ENCODE results near the gene SLC38A4.
A peak's percentile ranks its signal among the peaks of the same experiment; 100 is the strongest.

The SLC38A4 gene

DNA sequence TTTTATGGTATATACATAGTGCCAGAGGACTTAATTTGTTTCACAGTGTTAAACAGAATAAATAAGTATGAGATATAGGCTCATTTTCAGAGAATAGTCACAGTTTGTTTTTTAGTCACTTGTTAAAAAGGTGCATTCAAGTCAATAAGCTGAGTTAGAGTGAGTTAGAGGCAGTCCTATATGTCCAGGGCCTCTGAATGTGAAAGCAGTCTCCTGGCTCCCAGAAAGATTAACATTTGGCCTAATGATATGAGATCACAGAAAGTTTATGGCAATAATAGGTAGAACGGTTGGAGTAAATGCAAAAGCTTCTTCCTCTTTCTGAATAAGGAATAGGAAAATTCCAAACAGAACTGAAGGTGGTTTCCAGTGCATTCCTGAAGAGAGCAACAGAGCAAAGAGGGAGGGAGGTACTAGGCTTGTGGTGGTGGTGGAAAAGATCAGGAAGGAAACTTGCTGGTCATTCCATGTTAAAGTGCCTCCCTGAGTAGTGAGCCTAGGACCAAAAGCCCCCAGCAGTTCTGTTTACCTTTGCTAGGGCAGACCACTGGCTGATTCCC, 54.4 kb downstream of the SLC38A4 start:
- no peaks in the 10 kb centered on the region for H3K9me3 Mint-ChIP-seq
- TF ChIP-seq CTCF (IDR thresholded peaks at IDR 0.05): no peak
- no peaks in the 10 kb centered on the region for H3K27me3 Mint-ChIP-seq (ENCODE audit: low read depth, poor library complexity)
- DNase-seq: no peak
- peak overlapping the region; percentile 31 for H3K4me3 Mint-ChIP-seq
- H3K27ac Mint-ChIP-seq: peak overlapping the region; percentile 83
- H3K4me1 Mint-ChIP-seq: peaks cover 69% of the 10 kb centered on the region
- H3K36me3 Mint-ChIP-seq (ENCODE audit: low read depth): no peaks in the 10 kb centered on the region

GRCh38 chr12:46770501-46771183, 55.2 kb downstream of the SLC38A4 start:
- H3K36me3 Mint-ChIP-seq (ENCODE audit: low read depth): no peaks in the 10 kb centered on the region
- DNase-seq: peak; percentile 22
- H3K4me1 Mint-ChIP-seq: peaks cover 69% of the 10 kb centered on the region
- no peak for TF ChIP-seq CTCF (IDR thresholded peaks at IDR 0.05)
- H3K27me3 Mint-ChIP-seq (ENCODE audit: low read depth, poor library complexity): no peaks in the 10 kb centered on the region
- H3K4me3 Mint-ChIP-seq: peak overlapping the region; percentile 74
- no peaks in the 10 kb centered on the region for H3K9me3 Mint-ChIP-seq
- peak overlapping the region; percentile 97 for H3K27ac Mint-ChIP-seq

DNA sequence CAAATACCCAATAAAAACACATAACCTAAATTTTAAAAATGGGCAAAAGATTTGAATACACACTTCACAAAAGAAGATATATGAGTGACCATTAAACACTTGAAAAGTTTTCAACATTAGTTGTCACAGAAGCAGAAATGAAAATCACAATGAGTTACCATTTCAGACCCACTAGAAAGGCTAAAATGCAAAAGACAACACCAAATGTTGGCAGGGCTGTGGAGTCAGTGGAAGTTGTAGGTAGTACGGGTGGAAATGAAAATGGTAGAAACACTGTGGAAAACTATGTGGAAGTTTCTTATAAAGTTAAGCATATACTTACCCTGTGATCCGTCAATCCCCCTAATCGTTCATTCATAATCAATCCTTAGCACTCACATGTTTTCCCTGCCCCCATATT, 61.8 kb downstream of the SLC38A4 start:
- Mint-ChIP-seq H3K27ac (no peak overlapping the region), H3K9me3 (peaks cover 9% of the 10 kb centered on the region), H3K4me1 (peaks cover 12% of the 10 kb centered on the region), H3K36me3 (ENCODE audit: low read depth) (no peaks in the 10 kb centered on the region), H3K4me3 (no peak overlapping the region), H3K27me3 (ENCODE audit: low read depth, poor library complexity) (no peaks in the 10 kb centered on the region)
- TF ChIP-seq CTCF (IDR thresholded peaks at IDR 0.05): no peak
- DNase-seq: no peak

DNA sequence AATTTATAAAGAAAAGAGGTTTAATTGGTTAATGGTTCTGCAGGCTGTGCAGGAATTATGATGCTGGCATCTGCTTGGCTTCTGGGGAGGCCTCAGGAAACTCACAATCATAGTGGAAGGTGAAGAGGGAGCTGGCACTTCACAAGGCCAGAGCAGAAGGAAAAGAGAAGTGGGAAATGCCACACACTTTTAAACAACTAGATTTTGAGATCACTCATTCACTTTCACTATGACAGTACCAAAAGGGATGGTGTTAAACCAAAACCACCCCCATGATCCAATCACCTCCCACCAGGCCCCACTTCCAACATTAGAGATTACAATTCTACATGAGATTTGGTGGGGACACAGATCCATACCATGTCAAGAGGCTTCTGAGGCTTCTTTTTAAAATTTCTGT, 62.6 kb downstream of the SLC38A4 start:
- TF ChIP-seq CTCF (IDR thresholded peaks at IDR 0.05): no peak
- H3K4me3 Mint-ChIP-seq: no peak overlapping the region
- peaks cover 15% of the 10 kb centered on the region for H3K9me3 Mint-ChIP-seq
- DNase-seq: no peak
- H3K36me3 Mint-ChIP-seq (ENCODE audit: low read depth): no peaks in the 10 kb centered on the region
- H3K27ac Mint-ChIP-seq: no peak overlapping the region
- peaks cover 5% of the 10 kb centered on the region for H3K4me1 Mint-ChIP-seq
- peaks cover under 1% of the 10 kb centered on the region for H3K27me3 Mint-ChIP-seq (ENCODE audit: low read depth, poor library complexity)

GRCh38 chr12:46754550-46754949, 71.2 kb downstream of the SLC38A4 start:
- H3K27ac Mint-ChIP-seq: no peak overlapping the region
- DNase-seq: no peak
- H3K9me3 Mint-ChIP-seq: peaks cover 21% of the 10 kb centered on the region
- H3K4me1 Mint-ChIP-seq: no peaks in the 10 kb centered on the region
- no peaks in the 10 kb centered on the region for H3K36me3 Mint-ChIP-seq (ENCODE audit: low read depth)
- H3K4me3 Mint-ChIP-seq: no peak overlapping the region
- TF ChIP-seq CTCF (IDR thresholded peaks at IDR 0.05): no peak
- H3K27me3 Mint-ChIP-seq (ENCODE audit: low read depth, poor library complexity): peaks cover 6% of the 10 kb centered on the region

DNA sequence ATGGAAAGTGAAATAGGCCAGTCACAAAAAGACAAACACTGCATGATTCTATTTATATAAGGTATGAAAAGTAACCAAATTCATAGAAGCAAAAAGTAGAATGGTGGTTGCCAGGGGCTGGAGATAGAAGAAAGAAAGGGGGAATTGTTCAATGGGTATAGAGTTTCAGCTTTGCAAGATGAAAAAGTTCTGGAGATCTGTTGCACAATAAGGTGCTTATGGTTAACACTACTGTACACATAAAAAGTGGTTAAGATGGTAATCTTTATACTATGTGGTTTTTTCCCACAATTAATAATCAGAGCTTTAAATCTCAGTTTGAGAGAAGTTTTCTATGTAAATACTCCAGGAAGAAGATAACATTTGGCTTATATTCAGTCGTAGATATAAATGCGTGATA, 73.4 kb downstream of the SLC38A4 start:
- Mint-ChIP-seq H3K9me3 (peaks cover 12% of the 10 kb centered on the region), H3K36me3 (ENCODE audit: low read depth) (no peaks in the 10 kb centered on the region), H3K4me3 (no peak overlapping the region), H3K4me1 (no peaks in the 10 kb centered on the region), H3K27ac (no peak overlapping the region), H3K27me3 (ENCODE audit: low read depth, poor library complexity) (peaks cover 3% of the 10 kb centered on the region)
- TF ChIP-seq CTCF (IDR thresholded peaks at IDR 0.05): no peak
- no peak for DNase-seq

Data from nephron progenitor cell (in vitro differentiated cells).